HepG2 (cell line): ENCODE measurements around the gene CHST12. TPM values are rescaled to one million over a fixed set of nuclear protein-coding genes. Genes with fewer than 3 reads are reported as not detected.

Experiments
- AGO2 ChIP-seq: fragments of 200-400 bp; formaldehyde crosslinking; optimal IDR thresholded peaks from 2 replicates; pipeline ENCODE3; 2017; ENCODE audit warnings: mild to moderate bottlenecking, low read depth, low read length, moderate library complexity
- GLI4 ChIP-seq: sonication (generic); formaldehyde crosslinking; IDR thresholded peaks from 2 replicates; pipeline ENCODE4 v1.5.1; 2020; ENCODE audit warnings: missing genetic modification reagents, mild to moderate bottlenecking, moderate library complexity, borderline replicate concordance
- JARID2 ChIP-seq: sonication (generic); formaldehyde crosslinking; IDR thresholded peaks from 2 replicates; pipeline ENCODE4 v1.8.1; 2023; ENCODE audit warnings: missing genetic modification reagents, inconsistent platforms; ENCODE audit not compliant: insufficient replicate concordance
- ZNF567 ChIP-seq: sonication (generic); formaldehyde crosslinking; IDR thresholded peaks from 2 replicates; pipeline ENCODE4 v1.8.1; 2023; ENCODE audit warnings: mild to moderate bottlenecking, missing genetic modification reagents, borderline replicate concordance
- polyA plus RNA-seq, 8 experiments: library from polyadenylated mRNA; depleted of rRNA in 3 of 8; stranded (reverse) in 7 of 8; unstranded in 1 of 8; fragments of >200 nt; fragmentation: Illumina TruSeq in 4 of 8; extraction: Trizol in 4 of 8; gene quantifications; 2 replicates each; pipeline versions ENCODE4 v1.2.1 to v1.2.3, GENCODE V29; 2011 to 2016; ENCODE audit warnings: low read depth in 4 of 8, missing spikeins in 1 of 8, mixed read lengths in 1 of 8; ENCODE audit not compliant: insufficient read depth in 1 of 8
- total RNA-seq, 5 experiments: library from RNA; depleted of rRNA; stranded (reverse); fragments of >200 nt; fragmentation: Illumina TruSeq; extraction: Trizol; gene quantifications; 2 replicates each; pipeline ENCODE4 v1.2.3, GENCODE V29; 2016; ENCODE audit warnings: low read depth in 1 of 5
- TF ChIP-seq, protein P1 (sequence below), 2 experiments: fragments of 450-650 bp in 1 of 2; sonication (generic) in 1 of 2; formaldehyde crosslinking in 1 of 2; IDR thresholded peaks; 2 replicates each; pipeline versions ENCODE4 v1.6.1 to v1.8.0; 2016 to 2022; ENCODE audit warnings: antibody characterized with exemption in 1 of 2, mild to moderate bottlenecking in 1 of 2, missing genetic modification reagents in 1 of 2
- TF ChIP-seq, protein P2 (sequence below), 2 experiments: fragments of 450-650 bp in 1 of 2; sonication (generic) in 1 of 2; formaldehyde crosslinking; IDR thresholded peaks; 2 replicates each; pipeline versions ENCODE4 v1.5.0 to v1.8.0; 2020 to 2022; ENCODE audit warnings: mild to moderate bottlenecking in 1 of 2, missing genetic modification reagents in 1 of 2
- TF ChIP-seq, protein P3 (sequence below): sonication (generic); formaldehyde crosslinking; IDR thresholded peaks from 2 replicates; pipeline ENCODE4 v1.4.0; 2020; ENCODE audit warnings: missing genetic modification reagents, borderline replicate concordance

Gene CHST12
- total and polyA plus RNA-seq, 2 of the 13 experiments (the other 11 are each of a cell fraction or from before 2014, with no cell fraction given) = 6.4 to 15.8 TPM

DNA sequence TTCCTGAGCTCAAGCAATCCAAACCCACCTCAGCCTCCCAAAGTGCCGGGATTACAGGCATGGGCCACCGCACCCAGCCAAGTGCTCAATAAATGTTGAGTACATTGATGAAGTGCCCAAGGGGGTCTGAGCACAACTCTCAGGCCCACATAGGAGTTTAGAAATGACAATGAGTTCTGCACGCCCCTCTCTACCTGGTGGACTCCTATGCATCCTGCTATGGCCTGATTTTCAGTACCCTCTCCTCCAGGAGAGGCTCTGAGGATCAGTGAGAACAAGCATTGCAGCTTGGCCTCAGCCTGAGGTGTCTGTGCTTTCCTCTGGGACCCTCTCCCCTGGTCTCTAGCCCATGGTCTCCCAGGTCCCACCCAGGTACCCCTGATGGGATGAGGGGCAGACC lies 93.7 kb downstream of the CHST12 start (continued):
- TF ChIP-seq, protein P1, sequence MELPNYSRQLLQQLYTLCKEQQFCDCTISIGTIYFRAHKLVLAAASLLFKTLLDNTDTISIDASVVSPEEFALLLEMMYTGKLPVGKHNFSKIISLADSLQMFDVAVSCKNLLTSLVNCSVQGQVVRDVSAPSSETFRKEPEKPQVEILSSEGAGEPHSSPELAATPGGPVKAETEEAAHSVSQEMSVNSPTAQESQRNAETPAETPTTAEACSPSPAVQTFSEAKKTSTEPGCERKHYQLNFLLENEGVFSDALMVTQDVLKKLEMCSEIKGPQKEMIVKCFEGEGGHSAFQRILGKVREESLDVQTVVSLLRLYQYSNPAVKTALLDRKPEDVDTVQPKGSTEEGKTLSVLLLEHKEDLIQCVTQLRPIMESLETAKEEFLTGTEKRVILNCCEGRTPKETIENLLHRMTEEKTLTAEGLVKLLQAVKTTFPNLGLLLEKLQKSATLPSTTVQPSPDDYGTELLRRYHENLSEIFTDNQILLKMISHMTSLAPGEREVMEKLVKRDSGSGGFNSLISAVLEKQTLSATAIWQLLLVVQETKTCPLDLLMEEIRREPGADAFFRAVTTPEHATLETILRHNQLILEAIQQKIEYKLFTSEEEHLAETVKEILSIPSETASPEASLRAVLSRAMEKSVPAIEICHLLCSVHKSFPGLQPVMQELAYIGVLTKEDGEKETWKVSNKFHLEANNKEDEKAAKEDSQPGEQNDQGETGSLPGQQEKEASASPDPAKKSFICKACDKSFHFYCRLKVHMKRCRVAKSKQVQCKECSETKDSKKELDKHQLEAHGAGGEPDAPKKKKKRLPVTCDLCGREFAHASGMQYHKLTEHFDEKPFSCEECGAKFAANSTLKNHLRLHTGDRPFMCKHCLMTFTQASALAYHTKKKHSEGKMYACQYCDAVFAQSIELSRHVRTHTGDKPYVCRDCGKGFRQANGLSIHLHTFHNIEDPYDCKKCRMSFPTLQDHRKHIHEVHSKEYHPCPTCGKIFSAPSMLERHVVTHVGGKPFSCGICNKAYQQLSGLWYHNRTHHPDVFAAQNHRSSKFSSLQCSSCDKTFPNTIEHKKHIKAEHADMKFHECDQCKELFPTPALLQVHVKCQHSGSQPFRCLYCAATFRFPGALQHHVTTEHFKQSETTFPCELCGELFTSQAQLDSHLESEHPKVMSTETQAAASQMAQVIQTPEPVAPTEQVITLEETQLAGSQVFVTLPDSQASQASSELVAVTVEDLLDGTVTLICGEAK (IDR thresholded peaks at IDR 0.05) = no peak
- TF ChIP-seq, protein P1 (CRISPR knock-in tag; IDR thresholded peaks at IDR 0.05) = no peak
- TF ChIP-seq AGO2 = no peak
- TF ChIP-seq, protein P2, sequence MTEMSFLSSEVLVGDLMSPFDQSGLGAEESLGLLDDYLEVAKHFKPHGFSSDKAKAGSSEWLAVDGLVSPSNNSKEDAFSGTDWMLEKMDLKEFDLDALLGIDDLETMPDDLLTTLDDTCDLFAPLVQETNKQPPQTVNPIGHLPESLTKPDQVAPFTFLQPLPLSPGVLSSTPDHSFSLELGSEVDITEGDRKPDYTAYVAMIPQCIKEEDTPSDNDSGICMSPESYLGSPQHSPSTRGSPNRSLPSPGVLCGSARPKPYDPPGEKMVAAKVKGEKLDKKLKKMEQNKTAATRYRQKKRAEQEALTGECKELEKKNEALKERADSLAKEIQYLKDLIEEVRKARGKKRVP (CRISPR knock-in tag; IDR thresholded peaks at IDR 0.05) = no peak
- no peak for TF ChIP-seq ZNF567 (CRISPR knock-in tag)
- TF ChIP-seq, protein P3, sequence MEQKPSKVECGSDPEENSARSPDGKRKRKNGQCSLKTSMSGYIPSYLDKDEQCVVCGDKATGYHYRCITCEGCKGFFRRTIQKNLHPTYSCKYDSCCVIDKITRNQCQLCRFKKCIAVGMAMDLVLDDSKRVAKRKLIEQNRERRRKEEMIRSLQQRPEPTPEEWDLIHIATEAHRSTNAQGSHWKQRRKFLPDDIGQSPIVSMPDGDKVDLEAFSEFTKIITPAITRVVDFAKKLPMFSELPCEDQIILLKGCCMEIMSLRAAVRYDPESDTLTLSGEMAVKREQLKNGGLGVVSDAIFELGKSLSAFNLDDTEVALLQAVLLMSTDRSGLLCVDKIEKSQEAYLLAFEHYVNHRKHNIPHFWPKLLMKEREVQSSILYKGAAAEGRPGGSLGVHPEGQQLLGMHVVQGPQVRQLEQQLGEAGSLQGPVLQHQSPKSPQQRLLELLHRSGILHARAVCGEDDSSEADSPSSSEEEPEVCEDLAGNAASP (CRISPR knock-in tag) = no peak
- no peak for TF ChIP-seq JARID2 (CRISPR knock-in tag)
- no peak for TF ChIP-seq GLI4 (CRISPR knock-in tag)
